T-helper 22 cell (primary cell): ENCODE results near the gene ZNF675.
A peak's percentile ranks its signal among the peaks of the same experiment; 100 is the strongest.
"Not testable (repeated sequence)": the region's sequence is repeated elsewhere in the genome, so short reads cannot be mapped to it uniquely, and the experiment has no call there.

Source experiments
- DNase-seq: peaks from one replicate; pipeline ENCODE4 v3.0.0-alpha.2; 2020; ENCODE audit warnings: low read depth

ZNF675 gene

GRCh38 chr19:23686621-23687423 lies at the start of gene ZNF675:
ZNF675 (minus strand) TSS chr19:23687212; CDS start chr19:23687033, 179 bp downstream.
- peak; percentile 81 for DNase-seq

GRCh38 chr19:23730729-23731465 lies 43.9 kb upstream of the ZNF675 start:
- DNase-seq = not testable (repeated sequence)

- DNase-seq = not testable (repeated sequence)
These were observed 37.1 kb upstream of the ZNF675 start for GRCh38 chr19:23724161-23724560.

GRCh38 chr19:23718802-23719201 lies 31.8 kb upstream of the ZNF675 start:
- DNase-seq = no peak

DNA sequence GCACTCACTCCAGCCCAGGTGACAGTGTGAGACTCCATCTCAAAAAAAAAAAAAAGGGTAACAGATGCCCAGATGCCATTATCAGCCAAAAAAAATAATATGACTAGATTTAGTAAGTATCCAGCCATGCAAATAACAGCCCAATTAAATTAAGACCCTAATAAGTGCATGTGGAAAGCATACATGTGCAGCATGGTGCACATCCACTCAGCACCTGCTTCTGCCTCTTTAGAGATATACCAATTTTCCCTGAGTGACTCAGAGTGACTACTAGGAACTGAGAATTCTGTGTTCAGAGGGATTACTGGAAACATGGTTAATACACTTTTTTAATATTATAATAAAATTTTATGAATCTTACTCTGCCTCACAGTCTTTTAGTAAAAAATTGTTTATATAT lies 29.8 kb upstream of the ZNF675 start:
- no peak for DNase-seq

DNA sequence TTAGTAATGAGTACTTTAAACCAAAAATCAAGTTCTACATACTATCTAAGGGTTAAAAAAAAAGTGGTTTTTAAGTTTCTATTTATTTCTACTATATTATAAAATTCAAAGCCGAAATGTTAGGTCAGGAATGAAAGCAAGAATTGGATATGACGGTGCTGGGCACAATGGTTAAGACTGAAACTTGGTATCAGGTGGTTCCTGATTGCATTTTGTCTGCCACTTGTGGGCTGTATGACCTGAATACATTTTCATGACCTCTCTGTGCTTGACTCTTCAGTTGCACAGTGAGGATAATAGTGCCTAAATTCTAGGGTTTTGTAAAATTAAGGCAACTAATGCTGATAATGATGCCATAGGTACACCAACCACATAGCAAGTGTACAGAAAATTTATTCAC lies 22.3 kb upstream of the ZNF675 start:
- no peak for DNase-seq

- DNase-seq = no peak
These were observed 19.6 kb upstream of the ZNF675 start for GRCh38 chr19:23706657-23707056.

GRCh38 chr19:23699521-23699860 lies 12.5 kb upstream of the ZNF675 start:
- DNase-seq = no peak

DNA sequence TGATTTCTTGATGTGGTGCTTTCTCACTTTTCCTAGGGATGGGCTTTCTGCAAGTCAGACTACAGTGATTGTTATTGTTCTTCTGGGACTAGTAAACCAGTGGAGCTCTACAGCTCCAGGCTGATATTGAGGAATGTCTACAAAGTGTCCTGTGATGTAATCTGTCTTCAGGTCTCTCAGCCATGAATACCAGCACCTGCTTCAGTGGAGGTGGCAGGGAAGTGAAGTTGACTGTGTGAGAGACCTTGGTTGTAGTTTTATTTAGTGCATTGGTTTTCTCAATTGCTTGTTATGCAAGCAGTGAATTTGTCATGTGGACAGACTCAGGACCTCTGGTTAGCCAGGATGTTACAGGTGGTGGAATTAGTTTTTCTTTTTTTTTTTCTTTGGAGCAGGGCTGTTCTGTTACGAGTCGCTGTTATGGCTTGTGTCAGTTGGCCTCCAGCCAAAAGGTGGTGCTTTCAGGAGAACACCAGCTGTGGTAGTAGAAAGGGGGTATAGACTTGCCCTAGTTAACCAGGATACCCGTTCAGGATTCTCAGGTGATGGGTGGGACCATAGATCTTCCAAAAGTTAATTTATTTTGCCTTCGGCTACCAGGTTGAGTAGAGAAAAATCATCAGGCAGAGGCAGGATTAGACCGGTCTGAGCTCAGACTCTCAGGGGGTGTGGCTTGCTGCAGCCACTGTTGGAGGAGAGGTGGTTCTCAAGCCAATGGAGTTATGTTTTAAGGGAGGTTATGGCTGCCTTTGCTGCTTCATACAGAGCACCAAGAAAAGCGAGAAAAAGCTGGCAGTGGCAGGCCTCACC lies 11.9 kb upstream of the ZNF675 start:
- no peak for DNase-seq

DNA sequence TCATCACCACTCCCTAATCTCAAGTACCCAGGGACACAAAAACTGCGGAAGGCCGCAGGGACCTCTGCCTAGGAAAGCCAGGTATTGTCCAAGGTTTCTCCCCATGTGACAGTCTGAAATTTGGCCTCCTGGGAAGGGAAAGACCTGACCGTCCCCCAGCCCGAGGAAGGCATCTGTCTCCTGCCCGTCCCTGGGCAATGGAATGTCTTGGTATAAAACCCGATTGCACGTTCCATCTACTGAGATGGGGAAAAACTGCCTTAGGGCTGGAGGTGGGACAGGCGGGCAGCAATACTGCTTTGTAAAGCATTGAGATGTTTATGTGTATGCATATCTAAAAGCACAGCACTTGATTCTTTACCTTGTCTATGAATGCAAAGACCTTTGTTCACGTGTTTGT lies 5.9 kb upstream of the ZNF675 start:
- not testable (repeated sequence) for DNase-seq

DNA sequence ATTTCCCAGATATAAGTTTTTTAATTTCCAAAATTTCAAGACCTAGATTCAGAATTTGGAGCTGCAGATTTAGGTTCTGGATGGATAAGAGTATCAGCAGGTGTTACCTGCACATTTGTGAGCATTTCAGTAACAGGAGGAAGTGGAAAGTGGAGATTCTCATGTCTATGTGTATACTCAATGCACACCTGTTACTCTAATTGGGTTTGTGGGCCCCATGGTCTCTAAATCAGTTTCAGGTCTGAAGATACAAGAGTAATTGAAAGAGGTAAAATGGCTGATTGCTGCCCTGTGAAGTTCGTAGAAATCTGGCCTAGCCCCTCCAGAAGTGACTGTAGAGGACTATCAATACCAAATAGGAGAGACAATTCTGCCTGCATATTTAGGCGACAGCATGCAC lies 13.9 kb downstream of the ZNF675 start:
- DNase-seq = no peak

DNA sequence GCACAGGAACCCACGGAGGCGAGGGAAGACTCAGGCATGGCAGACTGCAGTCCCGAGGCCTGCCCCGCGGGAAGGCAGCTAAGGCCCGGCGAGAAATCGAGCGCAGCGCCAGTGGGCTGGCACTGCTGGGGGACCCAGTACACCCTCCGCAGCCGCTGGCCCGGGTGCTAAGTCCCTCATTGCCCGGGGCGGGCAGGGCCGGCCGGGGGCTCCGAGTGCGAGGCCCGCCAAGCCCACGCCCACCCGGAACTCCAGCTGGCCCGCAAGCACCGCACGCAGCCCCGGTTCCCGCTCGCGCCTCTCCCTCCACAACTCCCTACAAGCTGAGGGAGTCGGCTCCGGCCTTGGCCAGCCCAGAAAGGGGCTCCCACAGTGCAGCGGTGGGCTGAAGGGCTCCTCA lies 18.4 kb downstream of the ZNF675 start:
- DNase-seq = not testable (repeated sequence)

GRCh38 chr19:23665651-23666410 lies 21.2 kb downstream of the ZNF675 start:
- no peak for DNase-seq

- not testable (repeated sequence) for DNase-seq
These were observed 37.2 kb downstream of the ZNF675 start for GRCh38 chr19:23649817-23650216.
